IPS DF 6.9 (cell line): Measurements from ENCODE around the gene RANBP3.
"Not testable (repeated sequence)": the region's sequence is repeated elsewhere in the genome, so short reads cannot be mapped to it uniquely, and the experiment has no call there.

Source experiments
- DNase-seq: peaks from one replicate; pipeline ENCODE4 v3.0.0-alpha.2; 2013; ENCODE audit warnings: low read depth, low spot score
- H3K27ac ChIP-seq: one replicate; pipeline ENCODE4 v1.5.1; 2013; ENCODE audit warnings: low read length, control low read depth
- H3K27me3 ChIP-seq: 2 replicates; pipeline ENCODE4 v1.6.1; 2013; ENCODE audit warnings: mild to moderate bottlenecking, low read length; ENCODE audit not compliant: control insufficient read depth, insufficient read depth
- H3K36me3 ChIP-seq: 2 replicates; pipeline ENCODE4 v1.6.1; 2013; ENCODE audit warnings: low read length; ENCODE audit not compliant: control insufficient read depth, insufficient read depth
- H3K4me1 ChIP-seq: 2 replicates; pipeline ENCODE4 v1.6.1; 2013; ENCODE audit warnings: low read length; ENCODE audit not compliant: control insufficient read depth, insufficient read depth
- H3K4me3 ChIP-seq: 2 replicates; pipeline ENCODE4 v1.5.1; 2013; ENCODE audit warnings: mild to moderate bottlenecking, low read length
- H3K9me3 ChIP-seq: 2 replicates; pipeline ENCODE4 v1.6.1; 2013; ENCODE audit warnings: low read length, inconsistent platforms; ENCODE audit not compliant: control insufficient read depth, insufficient read depth
- WGBS: extraction: QIAGEN DNeasy Blood & Tissue Kit; methylation state at CpG from one replicate; pipeline ENCODE4 v1.1.7; 2013; ENCODE audit warnings: mixed read lengths, missing lambda C conversion rate; ENCODE audit not compliant: insufficient read length, insufficient coverage; 5-methylcytosine and 5-hydroxymethylcytosine counted together

Gene RANBP3

DNA sequence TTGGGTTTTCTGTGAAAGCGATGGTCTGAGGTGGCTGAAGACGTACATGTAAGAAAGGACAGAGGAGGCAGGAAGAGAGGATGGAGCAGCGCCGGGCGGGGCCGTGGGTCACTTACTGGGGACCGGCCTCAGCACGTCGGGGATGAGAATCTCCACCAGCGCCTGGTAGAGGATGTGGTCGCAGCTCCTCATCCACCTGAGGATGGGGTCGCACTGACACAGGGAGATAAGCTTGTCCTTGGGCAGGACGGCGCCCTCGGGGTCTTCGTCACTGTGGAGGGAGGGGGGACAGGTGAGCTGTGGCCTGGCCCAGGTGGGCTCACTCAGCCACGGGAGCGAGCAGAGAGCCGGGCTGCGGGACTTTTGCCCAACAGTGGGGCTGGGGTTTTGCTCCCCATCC lies 29.0 kb upstream of the RANBP3 start:
- H3K36me3 ChIP-seq: no peaks in the 10 kb centered on the region
- H3K4me3 ChIP-seq: no peak overlapping the region
- H3K4me1 ChIP-seq: no peaks in the 10 kb centered on the region; the same call in 1 of the 2 replicates
- 0 out of 2 replicates have a peak, but pooled peaks cover 1% of the 10 kb centered on the region for H3K27me3 ChIP-seq
- WGBS: no CpG with 5 or more reads among the region's 20 CpGs
- DNase-seq: no peak
- no peaks in the 10 kb centered on the region for H3K9me3 ChIP-seq
- no peak overlapping the region for H3K27ac ChIP-seq

DNA sequence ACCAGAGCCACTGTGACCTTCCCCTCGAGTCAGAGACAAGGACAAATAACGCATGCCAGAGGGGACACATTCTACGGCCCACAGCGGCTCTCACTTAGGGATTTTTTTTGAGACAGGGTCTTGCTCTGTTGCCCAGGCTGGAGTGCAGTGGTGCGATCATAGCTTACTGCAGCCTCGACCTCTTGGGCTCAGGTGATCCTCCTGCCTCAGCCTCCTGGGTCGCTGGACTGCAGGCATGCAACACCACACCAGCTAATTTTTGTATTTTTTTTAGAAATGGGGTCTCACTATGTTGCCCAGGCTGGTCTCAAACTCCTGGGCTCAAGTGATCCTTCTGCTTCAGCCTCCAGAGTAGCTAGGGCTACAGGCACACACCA lies 28.1 kb upstream of the RANBP3 start:
- DNase-seq, H3K27ac ChIP-seq, H3K36me3 ChIP-seq, H3K27me3 ChIP-seq, H3K4me3 ChIP-seq, H3K4me1 ChIP-seq, H3K9me3 ChIP-seq: not testable (repeated sequence)
- no CpG with 5 or more reads among the region's 7 CpGs for WGBS

DNA sequence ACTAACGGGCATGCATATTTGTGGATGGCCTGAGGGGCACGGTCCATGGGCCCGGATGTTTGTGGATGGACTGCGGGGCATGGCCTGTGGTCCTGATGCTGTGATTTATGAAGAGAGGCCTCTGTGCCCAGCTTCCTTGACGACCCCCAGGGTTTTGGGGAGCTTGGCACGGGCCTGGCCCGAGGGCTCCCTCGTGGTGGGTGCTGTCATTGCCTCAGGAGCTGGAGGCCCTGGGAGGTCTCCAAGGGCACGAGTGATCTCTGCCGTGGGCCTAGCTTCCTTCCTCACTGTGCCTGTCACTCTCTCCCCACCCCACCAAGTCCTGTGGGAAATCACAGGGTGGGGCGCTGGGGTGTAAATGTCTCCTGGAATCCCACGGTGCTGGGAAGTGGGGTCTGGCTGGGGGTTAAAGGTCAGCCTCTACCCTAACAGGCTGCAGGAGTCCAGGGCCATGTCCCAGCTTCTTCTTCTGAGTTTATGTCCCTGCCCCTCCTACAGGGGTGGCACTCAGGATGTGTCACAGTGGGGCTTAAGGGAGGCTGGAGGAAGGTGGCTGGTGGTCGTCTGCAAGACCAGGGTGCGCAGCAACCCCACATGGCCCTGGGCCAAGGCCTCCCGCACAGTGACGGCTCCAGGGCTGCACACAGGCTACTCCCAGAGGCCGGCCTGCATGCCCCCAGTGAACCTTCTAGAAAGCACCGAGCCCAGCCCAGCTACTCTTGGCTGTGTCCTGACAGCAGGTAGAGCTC lies 27.6 kb upstream of the RANBP3 start:
- WGBS: no CpG with 5 or more reads among the region's 18 CpGs
- H3K9me3 ChIP-seq: no peaks in the 10 kb centered on the region
- H3K27ac ChIP-seq: no peak overlapping the region
- no peak for DNase-seq
- no peaks in the 10 kb centered on the region for H3K36me3 ChIP-seq
- H3K4me3 ChIP-seq: no peak overlapping the region
- H3K4me1 ChIP-seq: no peaks in the 10 kb centered on the region; the same call in 1 of the 2 replicates
- 0 out of 2 replicates have a peak, but pooled peaks cover 1% of the 10 kb centered on the region for H3K27me3 ChIP-seq

DNA sequence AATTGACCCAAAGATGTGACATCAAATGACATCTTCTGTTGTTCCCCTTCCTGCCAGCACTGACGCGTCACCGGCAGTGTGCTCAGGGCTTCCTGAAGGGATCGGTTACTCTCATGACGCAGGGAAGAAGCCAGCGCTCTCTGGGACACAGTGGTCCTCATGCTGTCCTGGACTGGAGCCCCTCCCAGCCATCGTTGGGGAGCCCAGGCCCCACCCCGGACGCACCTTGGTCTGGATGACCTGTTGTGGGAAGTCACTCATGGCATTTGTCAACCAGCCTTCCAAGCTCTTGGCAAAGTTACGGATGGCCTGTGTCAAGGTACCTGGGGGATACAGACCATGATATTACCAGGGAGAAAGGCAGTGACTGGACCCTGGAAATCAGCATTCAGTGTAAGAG lies 26.0 kb upstream of the RANBP3 start:
- no CpG with 5 or more reads among the region's 10 CpGs for WGBS
- H3K27ac ChIP-seq: no peak overlapping the region
- H3K27me3 ChIP-seq: 0 out of 2 replicates have a peak, but pooled peaks cover 1% of the 10 kb centered on the region
- no peaks in the 10 kb centered on the region for H3K9me3 ChIP-seq
- H3K36me3 ChIP-seq: no peaks in the 10 kb centered on the region
- H3K4me3 ChIP-seq: no peak overlapping the region
- DNase-seq: no peak
- no peaks in the 10 kb centered on the region; the same call in 1 of the 2 replicates for H3K4me1 ChIP-seq

DNA sequence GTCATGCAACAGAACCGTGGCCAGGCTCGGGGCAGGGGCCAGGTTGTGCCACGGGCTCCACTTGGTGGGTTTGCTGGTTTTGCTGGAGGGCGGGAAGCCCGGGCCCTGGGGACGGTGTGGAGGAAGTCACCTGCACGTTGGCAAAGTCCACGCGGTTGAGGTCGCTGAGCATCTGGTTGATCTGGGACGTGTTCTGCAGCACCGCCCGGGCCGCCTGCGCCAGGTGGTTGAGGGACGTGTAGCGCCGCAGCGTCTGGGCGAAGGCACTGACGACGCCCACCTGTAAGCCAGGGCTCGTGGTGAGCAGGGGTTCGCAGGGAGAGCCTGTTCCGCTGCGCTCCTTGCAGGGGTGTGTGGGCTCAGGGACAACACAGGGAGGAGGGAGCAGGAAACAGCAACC lies 24.7 kb upstream of the RANBP3 start:
- Histone ChIP-seq H3K4me1 (no peaks in the 10 kb centered on the region; the same call in 1 of the 2 replicates), H3K36me3 (no peaks in the 10 kb centered on the region), H3K27ac (no peak overlapping the region), H3K4me3 (no peak overlapping the region), H3K9me3 (no peaks in the 10 kb centered on the region), H3K27me3 (0 out of 2 replicates have a peak, but pooled peaks cover 1% of the 10 kb centered on the region)
- WGBS: no CpG with 5 or more reads among the region's 26 CpGs
- no peak for DNase-seq

DNA sequence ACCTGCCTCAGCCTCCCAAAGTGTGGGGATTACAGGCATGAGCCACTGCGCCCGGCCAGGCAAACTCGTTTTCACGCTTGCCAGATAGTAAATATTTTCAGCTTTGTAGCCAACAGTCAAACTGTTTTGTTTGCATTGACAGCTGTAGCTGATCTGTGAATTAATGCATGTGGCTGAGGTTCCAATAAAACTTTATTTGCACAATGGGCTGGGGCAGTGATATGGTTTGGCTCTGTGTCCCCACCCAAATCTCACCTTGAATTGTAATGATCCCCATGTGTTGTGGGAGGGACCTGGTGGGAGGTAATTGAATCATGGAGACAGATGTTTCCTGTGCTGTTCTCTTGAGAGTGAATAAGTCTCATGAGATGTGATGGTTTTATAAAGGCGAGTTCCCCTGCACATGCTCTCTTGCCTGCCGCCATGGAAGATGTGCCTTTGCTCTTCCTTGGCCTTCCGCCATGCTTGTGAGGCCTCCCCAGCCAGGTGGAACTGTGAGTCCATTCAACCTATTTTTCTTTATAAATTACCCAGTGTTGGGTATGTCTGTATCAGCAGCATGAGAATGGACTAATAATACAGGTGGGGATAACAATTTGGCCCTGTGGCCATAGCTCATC lies 22.4 kb upstream of the RANBP3 start:
- H3K27ac ChIP-seq: no peak overlapping the region
- H3K4me1 ChIP-seq: no peaks in the 10 kb centered on the region; the same call in 1 of the 2 replicates
- H3K9me3 ChIP-seq: no peaks in the 10 kb centered on the region
- WGBS: no CpG with 5 or more reads among the region's 7 CpGs
- no peak for DNase-seq
- peaks cover 3% of the 10 kb centered on the region; the same call in 1 of the 2 replicates for H3K36me3 ChIP-seq
- no peak overlapping the region for H3K4me3 ChIP-seq
- 0 out of 2 replicates have a peak, but pooled peaks cover 1% of the 10 kb centered on the region for H3K27me3 ChIP-seq

DNA sequence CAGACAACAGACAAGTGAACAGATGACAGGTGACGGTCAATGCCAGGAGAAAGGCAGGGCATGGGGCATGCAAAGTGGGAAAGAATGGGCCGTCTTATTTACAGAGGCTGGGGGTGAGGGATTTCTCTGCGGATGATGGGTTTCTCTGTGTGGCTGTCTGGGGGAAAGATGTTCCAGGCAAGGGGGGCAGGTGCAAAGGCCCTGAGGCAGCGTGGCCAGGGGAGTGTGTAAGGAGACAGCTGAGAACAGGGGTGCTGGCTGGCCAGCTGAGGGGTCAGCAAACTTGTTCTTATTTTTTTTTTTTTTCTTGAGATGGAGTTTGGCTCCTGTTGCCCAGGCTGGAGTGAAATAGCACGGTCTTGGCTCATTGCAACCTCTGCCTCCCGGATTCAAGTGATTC lies 21.8 kb upstream of the RANBP3 start:
- 0 out of 2 replicates have a peak, but pooled peaks cover 1% of the 10 kb centered on the region for H3K27me3 ChIP-seq
- no peak overlapping the region for H3K4me3 ChIP-seq
- no CpG with 5 or more reads among the region's 6 CpGs for WGBS
- no peaks in the 10 kb centered on the region for H3K9me3 ChIP-seq
- H3K36me3 ChIP-seq: peaks cover 3% of the 10 kb centered on the region; the same call in 1 of the 2 replicates
- no peak for DNase-seq
- no peaks in the 10 kb centered on the region; the same call in 1 of the 2 replicates for H3K4me1 ChIP-seq
- H3K27ac ChIP-seq: no peak overlapping the region

DNA sequence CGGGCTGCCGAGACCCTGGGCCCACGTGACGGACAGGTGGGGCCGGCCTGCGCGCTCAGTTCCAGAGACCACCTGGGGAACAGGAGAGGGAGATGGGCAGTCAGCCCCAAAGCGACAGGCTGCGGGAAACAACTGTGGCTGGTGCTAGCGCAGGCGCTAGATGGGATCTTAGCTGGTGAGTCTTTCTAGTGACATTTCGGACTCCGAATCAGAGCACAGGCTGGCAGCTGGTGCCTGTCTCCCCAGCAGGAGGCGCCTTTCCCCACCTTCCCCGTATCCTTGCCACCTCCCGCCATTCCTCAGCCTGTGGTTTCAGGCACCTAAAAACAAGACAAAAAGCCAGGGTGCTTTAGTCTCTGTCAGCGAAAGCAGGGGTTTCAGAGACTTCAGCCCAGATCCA lies 19.4 kb upstream of the RANBP3 start:
- DNase-seq: no peak
- no CpG with 5 or more reads among the region's 17 CpGs for WGBS
- no peaks in the 10 kb centered on the region for H3K27me3 ChIP-seq

DNA sequence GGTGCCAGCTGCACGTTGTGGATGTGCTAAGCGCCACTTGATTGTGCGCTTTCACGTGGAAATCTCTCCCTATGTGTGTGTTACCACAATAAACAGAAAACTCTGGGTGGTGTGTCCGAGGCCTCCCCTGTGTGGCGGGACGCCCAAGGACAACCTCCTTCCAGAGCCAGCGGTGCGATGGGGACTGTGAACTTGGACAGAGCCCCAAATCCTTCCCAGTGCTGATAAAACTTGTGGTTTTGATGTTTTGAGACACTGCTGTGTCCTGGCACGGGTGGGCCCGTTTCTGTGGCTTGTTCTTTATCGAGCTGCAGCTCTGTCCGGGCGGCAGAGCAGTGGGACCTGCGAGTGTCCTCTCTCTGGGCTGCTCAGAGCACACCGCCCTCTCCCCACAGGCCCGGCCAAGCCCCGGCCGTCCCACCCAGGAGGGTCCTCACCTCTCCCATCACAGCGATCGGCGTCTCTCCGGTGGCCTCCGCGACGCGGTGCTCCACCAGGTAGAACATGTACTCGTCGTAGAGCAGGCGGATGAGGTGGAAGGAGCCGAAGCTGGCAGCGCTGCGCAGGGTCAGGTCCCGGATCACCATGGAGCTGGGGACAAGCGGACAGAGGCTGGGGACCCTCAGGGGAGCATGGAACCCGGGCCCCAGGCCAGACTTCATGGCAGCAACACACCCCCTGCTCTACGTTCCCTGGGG lies 18.8 kb upstream of the RANBP3 start:
- WGBS: no CpG with 5 or more reads among the region's 37 CpGs
- H3K36me3 ChIP-seq: peaks cover 3% of the 10 kb centered on the region; the same call in 1 of the 2 replicates
- H3K4me1 ChIP-seq: no peaks in the 10 kb centered on the region; the same call in 1 of the 2 replicates
- no peak overlapping the region for H3K27ac ChIP-seq
- DNase-seq: no peak
- H3K9me3 ChIP-seq: no peaks in the 10 kb centered on the region
- H3K4me3 ChIP-seq: no peak overlapping the region
- H3K27me3 ChIP-seq: no peaks in the 10 kb centered on the region

More for the DNA sequence above, 19.4 kb upstream of the RANBP3 start:
- H3K4me3 ChIP-seq: no peak overlapping the region
- no peaks in the 10 kb centered on the region; the same call in 1 of the 2 replicates for H3K4me1 ChIP-seq
- H3K9me3 ChIP-seq: no peaks in the 10 kb centered on the region
- no peak overlapping the region for H3K27ac ChIP-seq
- peaks cover 3% of the 10 kb centered on the region; the same call in 1 of the 2 replicates for H3K36me3 ChIP-seq

DNA sequence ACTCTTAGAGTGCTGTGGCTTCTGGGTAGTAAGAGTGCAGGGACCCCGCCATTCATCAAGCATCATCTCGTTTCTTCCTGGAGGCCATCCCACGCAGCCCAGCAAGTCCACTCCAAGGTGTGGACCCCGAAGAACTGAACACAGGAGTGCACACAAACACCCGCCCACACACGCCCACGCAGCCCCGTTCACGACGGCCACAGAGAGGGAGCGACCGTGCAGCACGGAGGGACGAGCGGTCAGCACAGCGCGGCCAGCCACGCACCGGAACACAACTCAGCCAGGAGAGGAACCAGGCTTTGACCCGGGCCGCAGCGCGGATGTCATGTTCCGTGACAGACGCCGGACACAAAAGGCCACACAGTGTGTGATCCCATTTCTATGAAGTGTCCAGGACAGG lies 18.2 kb upstream of the RANBP3 start:
- no peaks in the 10 kb centered on the region for H3K9me3 ChIP-seq
- no peaks in the 10 kb centered on the region for H3K27me3 ChIP-seq
- H3K4me3 ChIP-seq: no peak overlapping the region
- H3K27ac ChIP-seq: no peak overlapping the region
- H3K4me1 ChIP-seq: no peaks in the 10 kb centered on the region
- H3K36me3 ChIP-seq: peaks cover 3% of the 10 kb centered on the region; the same call in 1 of the 2 replicates
- no CpG with 5 or more reads among the region's 26 CpGs for WGBS
- DNase-seq: no peak
